Stimulated activated effector memory CD8-positive, alpha-beta T cell treated with anti-CD3 and anti-CD28 coated beads, Interleukin-12 subunit alpha, Interleukin-12 subunit beta, amount 100 ng/mL, for 72 hours (primary cell): Measurements from ENCODE around the gene ZNF428.
A peak's percentile ranks its signal among the peaks of the same experiment; 100 is the strongest.
"Not testable (repeated sequence)": the region's sequence is repeated elsewhere in the genome, so short reads cannot be mapped to it uniquely, and the experiment has no call there.

ENCODE experiments used
- ATAC-seq: fragments of 150-1000 bp; cut with Tn5 transposase; 2 replicates; pipeline ENCODE4 v1.10.0; 2021
- DNase-seq, 2 donors: peaks; one replicate each; pipeline ENCODE4 v3.0.0; 2021 to 2022; ENCODE audit warnings: low spot score in 2 of 2
- H3K27ac Mint-ChIP-seq: one replicate; pipeline ENCODE4 v1.8.0; 2022; ENCODE audit warnings: mild to moderate bottlenecking, mixed read lengths
- H3K36me3 Mint-ChIP-seq: one replicate; pipeline ENCODE4 v1.8.0; 2022; ENCODE audit warnings: mild to moderate bottlenecking, mixed read lengths
- H3K4me1 Mint-ChIP-seq: one replicate; pipeline ENCODE4 v1.8.0; 2022; ENCODE audit warnings: mixed read lengths
- H3K4me3 Mint-ChIP-seq: one replicate; pipeline ENCODE4 v1.8.0; 2022; ENCODE audit warnings: mild to moderate bottlenecking, mixed read lengths
- H3K9me3 Mint-ChIP-seq: one replicate; pipeline ENCODE4 v1.8.0; 2022; ENCODE audit warnings: mixed read lengths

Gene ZNF428, protein sequence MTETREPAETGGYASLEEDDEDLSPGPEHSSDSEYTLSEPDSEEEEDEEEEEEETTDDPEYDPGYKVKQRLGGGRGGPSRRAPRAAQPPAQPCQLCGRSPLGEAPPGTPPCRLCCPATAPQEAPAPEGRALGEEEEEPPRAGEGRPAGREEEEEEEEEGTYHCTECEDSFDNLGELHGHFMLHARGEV

DNA sequence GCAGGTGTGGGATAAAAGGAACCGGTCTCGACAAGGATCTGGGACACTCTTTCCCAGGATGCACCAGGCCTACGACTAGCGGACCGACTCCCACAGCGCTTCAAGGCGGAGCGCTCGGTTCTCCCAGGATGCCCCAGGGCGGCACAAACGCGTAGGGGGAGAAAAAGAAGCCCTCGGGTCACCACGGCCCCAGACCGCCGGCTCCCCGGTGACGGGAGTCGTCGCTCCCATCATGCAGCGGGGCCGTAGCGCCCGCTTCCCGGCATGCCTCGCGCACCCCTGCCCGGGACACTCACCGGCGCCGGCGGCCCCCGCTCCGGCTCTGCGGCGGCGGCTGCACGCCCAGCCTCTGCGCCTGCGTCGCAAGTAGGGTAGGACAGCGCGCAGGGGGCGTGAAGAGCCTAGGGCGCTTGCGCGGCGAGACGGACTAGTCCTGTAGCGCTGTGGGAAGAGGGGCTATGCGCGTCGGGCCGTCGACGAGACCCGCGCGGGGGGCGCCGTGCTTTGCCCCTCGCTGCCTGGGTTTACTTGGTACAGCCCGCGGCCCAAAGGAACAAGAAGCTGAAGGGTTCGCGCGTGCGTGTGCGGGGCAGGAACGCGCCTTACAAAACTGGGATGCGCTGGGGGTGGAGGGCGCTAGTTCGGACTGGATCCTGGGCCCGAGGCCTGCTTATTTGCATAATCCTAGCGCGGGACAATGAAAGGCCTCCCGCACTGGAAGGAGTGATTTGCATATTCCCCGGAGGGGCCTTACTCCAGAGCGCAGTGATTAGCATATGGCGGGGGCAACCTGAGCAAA is at the start of gene ZNF428:
TSS of gene ZNF428 (minus strand) at position 368 of the 799 bp plus-strand sequence. CDS start 5,325 bp downstream, outside the sequence.
- ATAC-seq (peak; percentile 93), DNase-seq (peak; percentile 88 to 93)
- H3K4me3 Mint-ChIP-seq, result peak within 1 kb of the TSS; percentile 95
- H3K9me3 Mint-ChIP-seq, result no peaks in the 10 kb centered on the region
- peaks cover 11% of the 10 kb centered on the region for H3K36me3 Mint-ChIP-seq
- peaks cover 31% of the 10 kb centered on the region for H3K4me1 Mint-ChIP-seq
- peak within 1 kb of the TSS; percentile 98 for H3K27ac Mint-ChIP-seq

DNA sequence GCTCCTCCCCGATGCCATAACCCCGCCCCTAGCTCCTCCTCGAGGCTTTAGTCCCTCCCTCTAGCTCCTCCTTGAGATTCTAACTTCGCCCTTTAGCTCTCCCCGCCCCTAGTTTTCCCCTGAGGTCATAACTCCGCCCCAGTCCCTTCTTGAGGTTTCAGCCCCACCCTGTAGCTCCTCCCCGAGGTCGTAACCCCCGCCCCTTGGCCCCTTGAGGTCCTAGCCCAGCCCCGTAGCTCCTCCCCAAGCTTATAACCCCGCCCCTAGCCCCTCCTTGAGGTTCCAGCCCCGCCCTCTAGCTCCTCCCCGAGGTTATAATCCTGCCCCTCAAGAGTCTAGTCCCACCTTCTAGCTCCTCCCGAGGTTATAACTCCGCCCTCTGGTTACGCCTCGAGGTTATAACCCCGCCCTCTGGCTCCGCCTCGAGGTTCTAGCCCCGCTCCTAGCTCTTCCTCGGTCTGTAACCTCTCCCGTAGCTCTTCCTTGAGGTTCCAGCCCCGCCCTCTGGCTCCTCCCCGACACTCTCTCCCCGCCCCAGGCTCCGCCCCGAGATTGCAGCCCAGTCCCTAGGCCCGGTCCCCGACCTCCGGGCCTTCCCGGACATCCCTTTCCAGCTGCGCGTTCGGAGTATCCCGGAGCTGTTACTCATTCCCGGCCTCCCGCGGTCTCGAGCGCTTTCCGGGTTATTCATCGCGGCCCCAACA is 49.1 kb upstream of the ZNF428 start:
- H3K36me3 Mint-ChIP-seq, result peaks cover 56% of the 10 kb centered on the region
- H3K4me1 Mint-ChIP-seq, result peaks cover 48% of the 10 kb centered on the region
- no peaks in the 10 kb centered on the region for H3K9me3 Mint-ChIP-seq
- peak; percentile 88 to 96 for DNase-seq
- peak; percentile 90 for ATAC-seq
- peak overlapping the region; percentile 95 for H3K27ac Mint-ChIP-seq
- H3K4me3 Mint-ChIP-seq, result peak overlapping the region; percentile 93

DNA sequence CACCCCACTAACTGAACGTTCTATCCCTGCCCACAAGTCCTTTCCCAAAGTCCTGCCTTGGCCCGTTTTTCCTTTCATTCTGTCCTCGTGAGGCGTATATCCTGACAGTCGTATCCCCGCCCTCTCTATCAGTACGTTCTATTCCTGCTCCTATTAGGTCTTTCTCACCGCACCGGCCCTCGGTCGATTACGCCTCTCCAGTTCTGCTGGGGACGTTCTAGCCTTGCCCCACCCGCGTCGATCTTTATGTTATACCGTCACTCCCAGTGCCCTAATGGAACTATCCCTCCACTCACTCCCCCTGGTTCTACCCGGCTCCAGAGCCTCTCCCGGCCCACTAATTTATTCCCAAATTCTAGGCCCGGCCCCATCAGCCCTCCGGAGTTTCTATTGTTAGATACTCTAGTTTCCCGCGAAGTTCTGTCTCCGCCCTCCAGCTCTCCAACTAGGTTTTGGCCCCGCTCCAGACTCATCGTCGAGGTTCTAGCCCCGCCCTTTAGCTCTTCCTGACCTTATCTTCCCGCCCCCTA is 48.5 kb upstream of the ZNF428 start:
- peak overlapping the region; percentile 95 for H3K27ac Mint-ChIP-seq

DNA sequence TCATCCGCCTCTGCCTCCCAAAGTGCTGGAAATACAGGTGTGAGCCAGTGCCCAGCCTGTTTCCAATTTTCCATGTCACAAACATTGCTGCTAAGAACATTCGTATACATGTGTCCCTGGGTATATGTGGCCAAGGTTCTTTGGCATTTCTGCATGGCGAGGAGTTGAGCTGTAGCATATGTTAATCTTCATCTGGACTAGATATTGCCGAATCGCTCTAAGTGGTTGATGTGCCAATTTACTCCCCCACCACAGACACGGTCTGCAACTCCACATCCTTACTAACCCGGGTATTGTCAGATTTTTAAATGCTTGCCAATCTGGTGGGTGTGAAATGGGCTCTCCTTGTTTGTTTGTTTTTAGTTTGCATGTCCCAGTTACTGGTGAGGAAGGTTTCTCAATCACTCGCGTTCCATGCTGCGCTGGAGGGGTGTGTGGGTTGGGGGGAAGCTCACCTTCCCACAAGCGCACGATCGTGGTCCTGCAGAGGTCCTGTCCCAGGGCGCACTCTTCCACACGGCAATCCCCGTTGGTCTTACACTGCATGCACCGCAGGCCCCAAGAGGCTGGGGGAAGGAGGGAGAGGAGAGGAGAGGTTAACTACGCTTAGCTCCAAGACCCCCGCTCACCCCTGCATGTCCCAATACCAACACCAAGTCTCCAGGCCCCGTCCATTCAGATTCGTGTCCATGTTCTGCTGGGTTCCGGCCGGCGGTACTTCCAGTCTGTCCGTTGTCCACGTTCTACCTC is 47.9 kb upstream of the ZNF428 start:
- Mint-ChIP-seq H3K36me3 (peaks cover 59% of the 10 kb centered on the region), H3K4me1 (peaks cover 50% of the 10 kb centered on the region), H3K9me3 (no peaks in the 10 kb centered on the region), H3K4me3 (peak overlapping the region; percentile 93), H3K27ac (peak overlapping the region; percentile 95)
- DNase-seq, result no peak
- no peak for ATAC-seq

More for the DNA sequence above, 48.5 kb upstream of the ZNF428 start:
- Mint-ChIP-seq H3K4me3 (peak overlapping the region; percentile 93), H3K9me3 (no peaks in the 10 kb centered on the region), H3K36me3 (peaks cover 59% of the 10 kb centered on the region), H3K4me1 (peaks cover 52% of the 10 kb centered on the region)
- DNase-seq, result no peak
- no peak for ATAC-seq

DNA sequence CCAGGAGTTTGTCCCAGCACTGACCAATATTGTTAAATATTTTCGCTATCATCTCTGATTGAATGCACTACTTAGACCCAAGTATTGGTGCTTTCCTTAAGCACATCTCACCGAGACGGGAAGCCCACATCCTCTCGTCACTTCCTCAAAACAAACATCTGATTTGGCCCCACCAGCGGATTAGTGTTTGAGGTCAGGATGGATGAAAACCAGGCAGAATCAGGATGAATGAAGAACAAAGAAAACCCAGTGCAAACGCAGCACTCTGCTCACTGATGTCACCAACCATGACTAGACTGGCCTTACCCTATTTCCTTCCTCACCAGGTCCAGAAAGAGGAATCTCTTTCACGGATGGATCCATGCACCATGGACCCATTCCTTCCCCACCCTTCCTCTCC is 44.6 kb upstream of the ZNF428 start:
- H3K4me1 Mint-ChIP-seq, result peaks cover 35% of the 10 kb centered on the region
- no peak for ATAC-seq

DNA sequence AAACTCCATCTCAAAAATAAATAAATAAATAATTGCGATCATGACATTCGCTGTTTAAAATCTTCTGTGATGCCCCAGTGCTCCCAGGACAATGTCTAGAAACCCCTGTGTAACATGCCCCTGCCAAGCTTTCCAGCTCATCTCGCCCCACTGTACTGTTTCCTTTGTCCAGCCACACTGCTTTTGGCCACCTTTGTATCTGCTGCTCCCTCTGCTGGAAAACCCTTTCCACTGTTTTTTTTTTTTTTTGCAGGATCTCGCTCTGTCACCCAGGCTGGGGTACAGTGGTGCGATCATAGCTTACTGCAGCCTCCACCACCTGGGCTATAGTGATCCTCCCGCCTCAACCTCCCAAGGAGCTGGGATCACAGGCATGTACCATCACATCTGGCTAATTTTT is 43.1 kb upstream of the ZNF428 start:
- ATAC-seq, result no peak
- Mint-ChIP-seq H3K4me1 (peaks cover 25% of the 10 kb centered on the region), H3K27ac (no peak overlapping the region), H3K36me3 (peaks cover 68% of the 10 kb centered on the region), H3K9me3 (no peaks in the 10 kb centered on the region), H3K4me3 (no peak overlapping the region)
- no peak for DNase-seq

More for the DNA sequence above, 44.6 kb upstream of the ZNF428 start:
- Mint-ChIP-seq H3K9me3 (no peaks in the 10 kb centered on the region), H3K36me3 (peaks cover 68% of the 10 kb centered on the region), H3K4me3 (peak overlapping the region; percentile 39), H3K27ac (peak overlapping the region; percentile 78)
- DNase-seq, result no peak

DNA sequence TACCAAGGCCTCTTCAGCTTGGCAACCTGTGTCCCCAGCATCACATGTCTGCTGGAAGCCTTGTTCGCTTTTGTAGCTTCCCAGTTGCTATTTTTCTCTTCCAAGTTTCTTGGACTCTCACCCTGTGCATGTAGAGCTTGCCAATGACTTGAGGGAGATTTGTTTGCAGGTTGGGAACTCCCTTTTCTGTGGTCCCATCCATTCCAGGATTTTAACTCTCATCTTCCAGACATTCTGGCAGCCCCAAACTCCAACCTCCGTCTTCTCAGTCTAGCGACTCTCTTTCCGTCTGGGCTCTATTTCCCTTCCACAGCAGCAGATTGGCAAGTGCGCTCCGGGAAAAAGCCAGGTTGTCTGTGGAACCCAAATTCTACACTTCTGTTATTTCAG is 41.5 kb upstream of the ZNF428 start:
- ATAC-seq, result no peak
- no peak overlapping the region for H3K27ac Mint-ChIP-seq

DNA sequence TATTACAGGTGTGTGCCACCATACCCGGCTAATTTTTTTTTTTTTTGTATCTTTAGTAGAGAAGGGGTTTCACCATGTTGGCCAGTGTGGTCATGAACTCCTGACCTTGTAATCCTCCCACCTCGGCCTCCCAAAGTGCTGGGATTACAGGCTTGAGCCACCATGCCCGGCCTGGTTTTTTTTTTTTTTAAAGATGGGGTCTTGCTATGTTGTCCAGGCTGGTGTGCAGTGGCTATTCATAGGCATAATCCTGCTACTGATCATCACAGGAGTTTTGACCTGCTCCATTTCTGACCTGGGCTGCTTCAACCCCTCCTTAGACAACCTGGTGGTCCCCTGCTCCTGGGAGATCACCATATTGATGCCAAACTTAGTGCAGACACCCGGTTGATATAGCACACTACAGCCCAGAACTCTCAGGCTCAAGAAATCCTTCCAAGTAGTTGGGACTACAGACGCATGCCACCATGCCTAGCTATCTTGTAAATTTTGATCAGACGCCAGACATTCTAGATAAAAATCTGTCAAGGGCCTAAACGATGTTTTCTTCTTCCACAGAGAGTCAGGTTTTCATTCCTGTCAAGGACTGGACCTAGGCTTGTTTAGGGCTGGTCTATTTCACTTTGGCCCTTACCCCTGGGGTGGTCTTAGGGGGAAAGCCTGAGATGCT is 41.0 kb upstream of the ZNF428 start:
- ATAC-seq, result no peak
- Mint-ChIP-seq H3K36me3 (peaks cover 68% of the 10 kb centered on the region), H3K27ac (no peak overlapping the region), H3K9me3 (no peaks in the 10 kb centered on the region), H3K4me1 (peaks cover 22% of the 10 kb centered on the region), H3K4me3 (no peak overlapping the region)
- DNase-seq, result no peak

More for the DNA sequence above, 41.5 kb upstream of the ZNF428 start:
- H3K4me1 Mint-ChIP-seq, result peaks cover 22% of the 10 kb centered on the region
- no peaks in the 10 kb centered on the region for H3K9me3 Mint-ChIP-seq
- H3K4me3 Mint-ChIP-seq, result no peak overlapping the region
- H3K36me3 Mint-ChIP-seq, result peaks cover 68% of the 10 kb centered on the region
- no peak for DNase-seq

DNA sequence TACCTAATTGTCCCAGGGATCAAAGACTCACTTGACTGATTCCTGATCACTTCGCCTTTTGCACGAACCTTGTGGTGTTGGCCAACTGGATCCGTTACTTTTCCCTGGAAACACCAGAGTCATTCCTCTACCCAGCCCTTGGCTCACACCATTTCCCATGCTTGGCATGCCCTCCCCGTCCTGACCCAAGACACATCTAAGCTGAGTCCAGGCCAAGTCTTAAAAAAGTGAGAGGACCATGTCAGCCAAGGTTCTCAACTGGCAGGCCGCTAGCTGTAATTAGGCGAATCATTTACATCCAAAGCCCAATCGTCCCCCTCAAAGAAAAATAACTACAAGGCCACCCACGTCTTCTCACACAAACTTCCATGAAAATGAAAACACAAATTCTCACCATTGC is 39.1 kb upstream of the ZNF428 start:
- Mint-ChIP-seq H3K4me1 (peaks cover 4% of the 10 kb centered on the region), H3K36me3 (peaks cover 69% of the 10 kb centered on the region)
- no peak for DNase-seq

DNA sequence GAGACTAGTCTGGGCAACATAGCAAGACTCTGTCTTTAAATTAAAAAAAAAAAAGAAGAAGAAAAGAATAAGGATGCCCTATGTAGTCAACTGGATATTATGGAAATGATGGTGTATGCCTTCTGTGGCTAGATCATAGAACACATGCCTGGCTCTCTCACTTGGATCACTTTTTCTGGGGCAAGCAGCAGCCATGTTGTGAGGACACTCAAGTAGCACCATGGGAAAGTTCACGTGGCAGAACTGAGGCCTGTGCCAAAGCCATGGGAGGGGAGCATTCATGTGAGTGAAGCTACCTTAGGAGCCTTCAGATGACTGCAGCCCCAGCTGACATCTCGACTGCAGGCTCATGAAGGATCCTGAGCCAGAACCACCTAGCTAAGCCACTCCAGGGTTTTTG is 38.6 kb upstream of the ZNF428 start:
- H3K4me1 Mint-ChIP-seq, result no peaks in the 10 kb centered on the region
- H3K36me3 Mint-ChIP-seq, result peaks cover 71% of the 10 kb centered on the region
- no peak for DNase-seq
- no peaks in the 10 kb centered on the region for H3K9me3 Mint-ChIP-seq
- ATAC-seq, result no peak
- H3K4me3 Mint-ChIP-seq, result no peak overlapping the region
- H3K27ac Mint-ChIP-seq, result no peak overlapping the region

More for the DNA sequence above, 39.1 kb upstream of the ZNF428 start:
- no peak for ATAC-seq
- Mint-ChIP-seq H3K4me3 (no peak overlapping the region), H3K27ac (no peak overlapping the region), H3K9me3 (no peaks in the 10 kb centered on the region)

DNA sequence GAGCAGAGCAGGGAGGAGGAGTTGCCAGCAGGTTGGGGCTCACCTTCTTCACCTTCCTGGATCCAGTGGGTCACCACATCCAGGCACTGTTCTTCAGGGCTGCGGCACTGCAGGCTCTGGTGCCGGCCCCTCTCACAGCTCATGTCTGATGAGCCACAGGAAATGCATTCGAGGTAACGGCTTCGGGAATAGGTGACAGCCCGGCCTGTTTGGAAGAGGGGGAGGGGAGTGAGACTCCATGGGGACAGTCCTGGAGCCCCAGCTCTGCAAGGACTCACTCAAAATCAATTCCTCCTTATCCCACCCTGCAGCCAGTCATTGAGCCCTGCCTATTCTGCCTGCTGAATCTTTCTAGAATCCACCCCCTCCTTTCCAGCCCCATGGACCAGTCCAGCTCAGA is 37.0 kb upstream of the ZNF428 start:
- Mint-ChIP-seq H3K4me3 (no peak overlapping the region), H3K36me3 (peaks cover 82% of the 10 kb centered on the region), H3K4me1 (no peaks in the 10 kb centered on the region), H3K9me3 (no peaks in the 10 kb centered on the region), H3K27ac (no peak overlapping the region)
- DNase-seq, result no peak
- no peak for ATAC-seq

DNA sequence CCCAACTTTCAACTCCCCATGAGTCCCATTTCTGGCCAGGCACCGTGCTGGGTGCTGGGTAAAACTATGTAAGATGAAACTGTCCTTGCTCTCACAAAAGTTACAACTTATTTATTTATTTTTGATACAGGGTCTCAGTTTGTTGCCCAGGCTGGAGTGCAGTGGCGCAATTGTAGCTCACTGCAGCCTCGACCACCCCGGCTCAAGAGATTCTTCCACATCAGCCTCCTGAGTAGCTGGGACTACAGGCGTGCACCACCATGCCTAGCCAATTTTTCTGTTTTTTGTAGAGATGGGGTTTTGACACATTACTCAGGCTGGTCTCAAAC is 33.1 kb upstream of the ZNF428 start:
- Mint-ChIP-seq H3K36me3 (peaks cover 95% of the 10 kb centered on the region), H3K4me3 (no peak overlapping the region), H3K4me1 (no peaks in the 10 kb centered on the region), H3K9me3 (no peaks in the 10 kb centered on the region), H3K27ac (no peak overlapping the region)
- ATAC-seq (no peak), DNase-seq (no peak)

DNA sequence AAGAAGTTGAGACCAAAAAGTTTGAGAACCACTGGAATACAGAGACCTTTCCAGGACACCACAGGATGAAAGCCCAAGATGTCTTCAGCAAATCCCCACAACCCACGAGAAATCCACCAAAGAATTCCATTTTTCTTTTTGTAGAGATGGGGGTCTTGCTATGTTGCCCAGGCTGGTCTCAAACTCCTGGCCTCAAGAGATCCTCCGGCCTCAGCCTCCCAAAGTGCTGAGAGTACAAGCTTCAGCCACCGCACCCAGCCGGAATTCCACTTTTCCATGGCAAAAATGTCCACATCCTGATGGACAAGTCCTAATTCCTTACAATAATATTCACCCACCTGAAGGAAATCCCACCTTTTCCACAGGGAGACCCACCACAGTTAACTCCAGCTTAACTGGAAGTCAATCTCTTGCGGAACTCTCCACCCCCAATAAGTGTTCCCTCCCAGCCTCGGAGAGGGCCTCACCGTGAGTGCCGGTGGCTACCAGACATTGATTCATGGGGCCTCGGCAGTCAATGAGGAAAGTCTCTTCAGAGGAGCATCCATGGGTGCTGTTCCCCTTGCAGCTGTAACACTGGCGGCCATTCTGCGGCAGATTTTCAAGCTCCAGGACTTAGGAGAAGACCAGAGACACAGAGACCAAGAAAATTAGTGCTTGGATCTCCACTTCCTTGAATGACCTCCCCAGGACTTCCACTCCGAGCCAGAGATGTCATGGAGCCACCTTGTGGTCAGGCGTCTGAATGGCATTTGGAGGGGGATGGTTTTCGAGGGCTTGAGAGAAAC is 32.5 kb upstream of the ZNF428 start:
- Mint-ChIP-seq H3K27ac (no peak overlapping the region), H3K4me1 (no peaks in the 10 kb centered on the region), H3K4me3 (no peak overlapping the region), H3K9me3 (no peaks in the 10 kb centered on the region), H3K36me3 (peaks cover 95% of the 10 kb centered on the region)
- ATAC-seq (peak; percentile 39), DNase-seq (peak in 1 of 2 donors; percentile 63)

DNA sequence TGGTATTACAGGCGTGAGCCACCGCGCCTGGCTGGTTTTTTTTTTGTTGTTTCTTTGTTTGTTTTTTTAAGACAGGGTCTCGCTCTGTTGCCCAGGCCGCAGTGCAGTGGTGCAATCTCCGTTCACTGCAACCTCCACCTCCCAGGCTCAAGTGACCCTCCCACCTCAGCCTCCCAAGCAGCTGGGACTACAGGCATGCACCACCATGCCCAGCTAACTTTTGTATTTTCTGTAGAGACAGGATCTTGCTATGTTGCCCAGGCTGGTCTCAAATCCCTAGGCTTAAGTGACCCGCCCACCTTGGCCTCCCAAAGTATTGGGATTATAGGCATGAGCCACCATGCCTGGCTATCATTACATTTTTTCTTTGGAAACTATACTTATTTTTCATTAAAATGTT is 30.8 kb upstream of the ZNF428 start:
- H3K36me3 Mint-ChIP-seq, result peaks cover 88% of the 10 kb centered on the region
- DNase-seq, ATAC-seq, H3K4me3 Mint-ChIP-seq, H3K4me1 Mint-ChIP-seq, H3K9me3 Mint-ChIP-seq, H3K27ac Mint-ChIP-seq: not testable (repeated sequence)
